ENCODE measurements around the gene TSC22D1. TPM values are rescaled to one million over a fixed set of nuclear protein-coding genes. Genes with fewer than 3 reads are reported as not detected.

The TSC22D1 gene
- total RNA-seq, 3 donors from 2014 or later = 3.9 to 5.6 (median 4.8) TPM

DNA sequence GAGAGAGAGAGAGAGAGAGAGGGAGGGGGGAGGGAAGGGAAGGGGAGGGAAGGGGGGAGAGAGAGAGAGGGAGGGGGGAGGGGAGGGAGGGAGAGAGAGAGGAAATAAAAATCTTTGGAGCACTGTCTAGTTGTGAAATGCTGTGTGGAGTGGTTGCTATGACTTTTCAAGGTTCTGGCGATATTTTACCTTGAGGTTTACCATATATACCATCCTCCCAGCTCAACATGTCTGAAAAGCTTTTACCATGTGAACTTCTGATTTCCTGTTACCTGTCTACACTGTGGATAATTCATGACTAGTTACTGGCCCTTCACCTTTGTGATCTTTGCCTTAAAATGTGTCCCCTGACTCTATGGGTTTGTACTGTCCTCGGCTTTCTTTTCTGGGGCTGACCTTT lies 164.3 kb downstream of the TSC22D1 start:
- Mint-ChIP-seq H3K27me3 (ENCODE audit: low read depth) (peaks cover 8% of the 10 kb centered on the region), H3K9me3 (no peaks in the 10 kb centered on the region), H3K36me3 (ENCODE audit: insufficient read depth) (no peaks in the 10 kb centered on the region), H3K4me3 (no peak overlapping the region), H3K4me1 (ENCODE audit: low read depth) (peaks cover 1% of the 10 kb centered on the region)
- ATAC-seq (no peak), DNase-seq (no peak)

GRCh38 chr13:44410328-44410859 lies 165.7 kb downstream of the TSC22D1 start:
- Mint-ChIP-seq H3K27me3 (ENCODE audit: low read depth) (peaks cover 9% of the 10 kb centered on the region), H3K4me1 (ENCODE audit: low read depth) (peaks cover 1% of the 10 kb centered on the region), H3K4me3 (no peak overlapping the region), H3K9me3 (no peaks in the 10 kb centered on the region), H3K36me3 (ENCODE audit: insufficient read depth) (no peaks in the 10 kb centered on the region)
- ATAC-seq = no peak
- DNase-seq = no peak

DNA sequence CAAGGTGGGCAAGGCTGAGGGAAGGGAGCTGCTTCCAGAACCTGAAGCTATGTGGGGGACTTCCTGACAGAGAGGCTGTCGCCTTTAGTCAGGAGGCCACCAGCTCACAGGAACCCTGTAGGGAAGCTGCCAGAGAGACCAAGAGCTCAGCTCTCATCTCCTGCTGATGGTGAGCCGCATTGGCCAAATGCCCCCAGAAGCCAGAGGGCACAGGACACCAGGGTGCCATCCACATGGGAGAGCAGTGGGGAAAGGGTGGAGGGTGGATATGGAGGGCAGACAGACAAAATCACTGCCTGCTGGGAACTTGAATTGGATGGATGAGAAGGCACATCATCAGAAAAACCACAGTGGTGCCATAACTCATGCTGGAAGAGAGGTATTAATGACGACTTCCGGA lies 166.5 kb downstream of the TSC22D1 start:
- Mint-ChIP-seq H3K27me3 (ENCODE audit: low read depth) (peaks cover 9% of the 10 kb centered on the region), H3K4me1 (ENCODE audit: low read depth) (peaks cover 1% of the 10 kb centered on the region), H3K4me3 (no peak overlapping the region), H3K36me3 (ENCODE audit: insufficient read depth) (no peaks in the 10 kb centered on the region), H3K9me3 (no peaks in the 10 kb centered on the region)
- DNase-seq (no peak), ATAC-seq (no peak)

DNA sequence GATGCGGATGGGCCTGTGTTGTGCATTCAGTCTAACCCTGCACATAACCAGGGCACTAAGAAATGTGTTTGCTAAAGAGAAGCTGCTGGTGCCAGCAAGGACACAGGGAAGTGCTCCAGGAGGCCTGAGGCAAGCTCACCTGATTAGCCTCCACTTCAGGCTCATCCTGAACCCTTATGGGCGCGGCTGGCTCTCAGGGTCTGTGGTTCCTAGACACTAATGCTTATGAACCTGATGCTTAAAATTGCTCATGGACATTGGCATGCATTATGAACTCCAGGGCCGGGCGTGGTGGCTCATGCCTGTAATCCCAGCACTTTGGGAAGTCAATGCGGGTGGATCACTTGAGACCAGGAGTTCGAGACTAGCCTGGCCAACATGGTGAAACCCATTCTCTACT lies 168.2 kb downstream of the TSC22D1 start:
- H3K27me3 Mint-ChIP-seq (ENCODE audit: low read depth) = peaks cover 14% of the 10 kb centered on the region

DNA sequence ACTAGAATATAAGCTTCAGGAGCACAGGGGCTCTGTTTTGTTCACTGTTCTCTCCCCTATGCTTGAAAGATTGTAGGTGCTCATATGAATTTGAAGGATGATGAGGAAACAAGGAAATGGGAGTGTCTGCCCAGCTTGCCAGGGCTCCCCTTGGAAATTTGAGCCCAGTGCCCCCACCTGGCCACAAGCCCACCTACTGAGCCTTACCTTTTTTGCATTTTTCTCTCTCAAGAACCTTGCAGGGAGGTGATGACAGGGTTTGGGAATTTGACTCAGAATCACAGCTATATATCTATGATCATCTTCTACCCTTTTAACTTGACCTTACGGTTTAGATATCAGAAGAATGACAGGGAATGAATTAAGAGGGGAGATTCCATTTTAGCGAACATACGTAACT lies 168.8 kb downstream of the TSC22D1 start:
- peaks cover 1% of the 10 kb centered on the region for H3K4me1 Mint-ChIP-seq (ENCODE audit: low read depth)
- no peak overlapping the region for H3K4me3 Mint-ChIP-seq
- peaks cover 13% of the 10 kb centered on the region for H3K27me3 Mint-ChIP-seq (ENCODE audit: low read depth)
- no peaks in the 10 kb centered on the region for H3K9me3 Mint-ChIP-seq
- no peaks in the 10 kb centered on the region for H3K36me3 Mint-ChIP-seq (ENCODE audit: insufficient read depth)
- DNase-seq (no peak), ATAC-seq (no peak)

More for the DNA sequence above, 168.2 kb downstream of the TSC22D1 start:
- Mint-ChIP-seq H3K9me3 (no peaks in the 10 kb centered on the region), H3K36me3 (ENCODE audit: insufficient read depth) (no peaks in the 10 kb centered on the region), H3K4me1 (ENCODE audit: low read depth) (peaks cover 1% of the 10 kb centered on the region), H3K4me3 (no peak overlapping the region)
- DNase-seq (no peak), ATAC-seq (no peak)

DNA sequence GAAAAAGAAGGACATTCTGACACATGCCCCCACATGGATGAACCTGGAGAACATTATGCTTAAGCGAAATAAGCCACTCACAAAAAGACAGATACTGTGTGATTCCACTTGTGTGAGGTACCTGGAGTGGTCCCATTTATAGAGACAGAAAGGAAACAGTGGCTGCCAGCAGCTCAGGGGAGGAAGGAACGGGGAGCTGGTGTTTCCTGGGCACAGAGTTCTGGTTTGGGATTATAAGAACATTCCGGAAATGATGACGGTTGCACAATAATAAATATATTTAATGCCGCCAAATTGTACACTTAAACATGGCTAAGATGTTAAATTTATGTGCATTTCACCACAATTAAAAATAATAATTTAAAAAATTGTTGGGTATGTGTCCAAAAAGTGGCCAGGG lies 169.5 kb downstream of the TSC22D1 start:
- Mint-ChIP-seq H3K36me3 (ENCODE audit: insufficient read depth) (no peaks in the 10 kb centered on the region), H3K4me1 (ENCODE audit: low read depth) (no peaks in the 10 kb centered on the region), H3K4me3 (no peak overlapping the region), H3K27me3 (ENCODE audit: low read depth) (peaks cover 9% of the 10 kb centered on the region), H3K9me3 (no peaks in the 10 kb centered on the region)
- ATAC-seq (no peak), DNase-seq (no peak)

- Mint-ChIP-seq H3K27me3 (ENCODE audit: low read depth) (peaks cover 9% of the 10 kb centered on the region), H3K4me1 (ENCODE audit: low read depth) (no peaks in the 10 kb centered on the region), H3K9me3 (no peaks in the 10 kb centered on the region), H3K36me3 (ENCODE audit: insufficient read depth) (no peaks in the 10 kb centered on the region), H3K4me3 (no peak overlapping the region)
- no peak for DNase-seq
- ATAC-seq = no peak
Observed at GRCh38 chr13:44404261-44405132, 171.6 kb downstream of the TSC22D1 start.

GRCh38 chr13:44403461-44404056 lies 172.6 kb downstream of the TSC22D1 start:
- H3K4me3 Mint-ChIP-seq = no peak overlapping the region
- no peak for ATAC-seq
- no peaks in the 10 kb centered on the region for H3K4me1 Mint-ChIP-seq (ENCODE audit: low read depth)
- H3K9me3 Mint-ChIP-seq = no peaks in the 10 kb centered on the region
- no peaks in the 10 kb centered on the region for H3K36me3 Mint-ChIP-seq (ENCODE audit: insufficient read depth)
- DNase-seq = no peak
- H3K27me3 Mint-ChIP-seq (ENCODE audit: low read depth) = peaks cover 9% of the 10 kb centered on the region

DNA sequence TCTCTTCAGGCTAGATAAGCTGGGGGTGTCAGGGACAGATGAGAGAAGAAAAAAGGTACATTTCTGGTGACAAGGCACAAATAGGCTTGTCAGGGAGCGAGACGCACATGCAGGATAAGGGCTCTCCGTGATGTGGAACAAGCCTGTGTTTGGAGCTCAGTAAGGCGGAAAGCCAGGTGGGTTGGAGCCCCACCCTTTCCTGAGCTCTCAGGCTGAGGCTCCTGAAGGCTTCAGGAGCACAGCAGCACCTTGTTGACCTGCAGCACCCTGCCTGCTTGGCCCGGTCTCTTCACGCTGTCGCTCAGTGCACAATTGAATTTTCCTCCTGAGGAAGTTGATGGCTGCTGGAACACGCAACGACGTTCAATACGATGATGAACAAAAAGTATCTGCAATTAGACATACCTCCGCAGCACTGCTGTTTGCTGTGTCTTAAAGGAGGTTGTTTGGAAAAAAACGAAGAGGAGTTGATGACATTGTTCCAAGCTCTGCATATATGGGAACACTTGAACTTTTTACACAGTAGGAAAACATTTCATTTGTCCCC lies 173.2 kb downstream of the TSC22D1 start:
- H3K4me3 Mint-ChIP-seq = no peak overlapping the region

DNA sequence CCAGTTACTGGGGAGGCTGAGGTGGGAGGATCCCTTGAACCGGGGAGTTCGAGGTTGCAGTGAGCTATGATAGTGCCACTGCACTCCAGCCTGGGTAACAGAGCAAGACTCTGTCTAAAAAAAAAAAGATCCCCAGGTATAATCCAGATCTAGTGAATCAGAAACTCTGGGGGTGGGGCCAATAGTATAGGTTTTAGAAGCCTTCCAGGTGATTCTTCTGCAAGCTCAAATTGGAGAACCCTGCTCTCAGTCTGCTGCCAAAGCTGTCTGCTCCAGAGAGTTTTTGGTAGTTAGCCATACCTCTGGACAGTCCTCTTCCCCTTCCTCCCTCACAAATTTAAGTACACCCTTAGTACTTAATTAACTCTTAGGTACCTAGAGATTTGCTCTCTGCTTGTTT lies 174.6 kb downstream of the TSC22D1 start:
- ATAC-seq (no peak), DNase-seq (no peak)
- H3K4me3 Mint-ChIP-seq = no peak overlapping the region
- H3K36me3 Mint-ChIP-seq (ENCODE audit: insufficient read depth) = no peaks in the 10 kb centered on the region
- peaks cover 9% of the 10 kb centered on the region for H3K27me3 Mint-ChIP-seq (ENCODE audit: low read depth)
- no peaks in the 10 kb centered on the region for H3K9me3 Mint-ChIP-seq
- no peaks in the 10 kb centered on the region for H3K4me1 Mint-ChIP-seq (ENCODE audit: low read depth)

More for the DNA sequence above, 173.2 kb downstream of the TSC22D1 start:
- H3K9me3 Mint-ChIP-seq = no peaks in the 10 kb centered on the region
- DNase-seq = no peak
- peaks cover 9% of the 10 kb centered on the region for H3K27me3 Mint-ChIP-seq (ENCODE audit: low read depth)
- no peaks in the 10 kb centered on the region for H3K4me1 Mint-ChIP-seq (ENCODE audit: low read depth)
- no peak for ATAC-seq
- H3K36me3 Mint-ChIP-seq (ENCODE audit: insufficient read depth) = no peaks in the 10 kb centered on the region

DNA sequence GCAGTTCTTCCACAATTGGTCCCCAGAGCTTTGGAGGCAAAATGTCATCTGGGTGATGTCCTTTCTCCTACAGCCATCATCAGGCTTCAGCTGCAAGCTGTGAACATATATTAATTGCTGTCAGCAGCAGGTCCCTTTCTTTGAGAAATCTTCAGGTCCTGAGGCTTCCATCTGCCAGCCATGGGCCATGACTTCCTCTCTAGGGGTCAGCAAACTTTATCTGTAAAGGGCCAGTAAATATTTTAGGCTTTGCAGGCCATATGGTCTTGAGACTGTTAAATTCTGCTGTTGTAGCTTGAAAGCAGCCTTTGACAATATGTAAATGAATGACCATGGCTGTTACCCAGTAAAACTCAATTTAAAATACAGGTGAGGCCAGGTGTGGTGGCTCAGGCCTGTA lies 175.4 kb downstream of the TSC22D1 start:
- no peak overlapping the region for H3K4me3 Mint-ChIP-seq
- no peaks in the 10 kb centered on the region for H3K4me1 Mint-ChIP-seq (ENCODE audit: low read depth)
- H3K9me3 Mint-ChIP-seq = no peaks in the 10 kb centered on the region
- H3K27me3 Mint-ChIP-seq (ENCODE audit: low read depth) = peaks cover 7% of the 10 kb centered on the region
- no peaks in the 10 kb centered on the region for H3K36me3 Mint-ChIP-seq (ENCODE audit: insufficient read depth)
- DNase-seq = no peak
- no peak for ATAC-seq

- ATAC-seq = no peak
Observed at GRCh38 chr13:44399074-44399473, 177.1 kb downstream of the TSC22D1 start.

DNA sequence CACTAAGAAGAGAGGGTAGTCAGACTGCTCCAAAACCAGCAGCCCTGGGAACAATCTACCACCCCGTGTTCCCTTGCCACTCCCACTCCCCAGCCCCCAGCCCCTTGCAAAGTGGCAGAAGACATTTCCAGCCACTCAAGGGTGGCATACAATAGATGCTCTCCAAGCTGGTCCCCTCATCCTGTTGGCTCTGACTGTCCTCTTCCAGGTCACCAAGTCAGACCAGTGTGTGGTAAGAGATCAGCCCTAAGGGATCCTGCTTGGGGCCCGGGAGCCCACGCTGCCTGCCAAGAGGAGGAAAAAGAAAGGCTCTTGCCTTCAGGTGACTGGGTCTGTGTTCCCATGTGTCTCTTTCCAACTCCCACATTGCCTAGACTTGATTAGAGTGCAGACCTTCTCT lies 177.5 kb downstream of the TSC22D1 start:
- Mint-ChIP-seq H3K4me1 (ENCODE audit: low read depth) (no peaks in the 10 kb centered on the region), H3K9me3 (no peaks in the 10 kb centered on the region), H3K27me3 (ENCODE audit: low read depth) (no peaks in the 10 kb centered on the region), H3K4me3 (no peak overlapping the region), H3K36me3 (ENCODE audit: insufficient read depth) (no peaks in the 10 kb centered on the region)
- ATAC-seq (no peak), DNase-seq (no peak)

More at GRCh38 chr13:44399074-44399473, 177.1 kb downstream of the TSC22D1 start:
- Mint-ChIP-seq H3K4me3 (no peak overlapping the region), H3K27me3 (ENCODE audit: low read depth) (peaks cover 2% of the 10 kb centered on the region), H3K36me3 (ENCODE audit: insufficient read depth) (no peaks in the 10 kb centered on the region), H3K4me1 (ENCODE audit: low read depth) (no peaks in the 10 kb centered on the region), H3K9me3 (no peaks in the 10 kb centered on the region)
- no peak for DNase-seq

- no peak for DNase-seq
- Mint-ChIP-seq H3K36me3 (ENCODE audit: insufficient read depth) (no peaks in the 10 kb centered on the region), H3K9me3 (no peaks in the 10 kb centered on the region), H3K4me1 (ENCODE audit: low read depth) (no peaks in the 10 kb centered on the region), H3K27me3 (ENCODE audit: low read depth) (peaks cover 5% of the 10 kb centered on the region), H3K4me3 (no peak overlapping the region)
- no peak for ATAC-seq
Observed at GRCh38 chr13:44397766-44398223, 178.3 kb downstream of the TSC22D1 start.

All from activated T-cell treated with anti-CD3 and anti-CD28 coated beads, Interleukin-2, amount 50 U/mL, for 4 hours (primary cell).